HL-60 (cell line): ENCODE results near the gene NRXN3.

ENCODE experiments used
- POLR2AphosphoS5 ChIP-seq: IDR thresholded peaks from 2 replicates; pipeline ENCODE4 v1.6.1; 2012; ENCODE audit warnings: low read depth
- TF ChIP-seq, protein P1 (sequence below): IDR thresholded peaks from one replicate; pipeline ENCODE4 v1.5.1; 2011; ENCODE audit warnings: low read length, control low read depth, inconsistent platforms; ENCODE audit not compliant: insufficient read depth
- TF ChIP-seq, protein P2 (sequence below): IDR thresholded peaks from 2 replicates; pipeline ENCODE4 v1.6.1; 2012; ENCODE audit warnings: low read depth; ENCODE audit not compliant: insufficient replicate concordance

DNA sequence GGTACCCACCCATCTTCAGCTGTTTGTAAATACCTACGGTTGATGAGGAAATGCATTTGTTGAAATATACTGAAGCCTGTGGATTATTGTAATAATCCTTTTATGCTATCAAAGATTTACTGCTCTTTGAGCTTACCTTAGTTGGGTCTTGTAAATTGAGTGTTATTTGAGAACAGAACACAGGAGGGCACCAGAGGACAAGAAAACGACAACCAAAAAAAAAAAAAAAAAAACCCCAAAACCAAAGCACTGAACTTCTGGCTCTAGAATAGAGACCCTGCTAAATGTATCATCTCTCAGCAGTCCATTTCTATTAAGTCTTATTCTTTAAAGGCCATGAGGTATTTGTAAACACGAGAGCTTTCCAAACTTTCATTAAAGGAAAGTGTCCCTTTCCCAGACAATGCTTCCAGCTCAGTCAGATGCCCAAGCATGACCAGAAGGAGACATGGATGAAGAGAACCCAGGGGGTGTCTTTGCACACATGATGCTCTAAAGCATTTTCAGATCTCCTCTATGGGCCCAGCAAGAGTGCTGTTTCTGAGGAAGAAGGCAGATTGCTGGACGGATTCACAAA is 763.9 kb downstream of the NRXN3 start:
- TF ChIP-seq, protein P1, sequence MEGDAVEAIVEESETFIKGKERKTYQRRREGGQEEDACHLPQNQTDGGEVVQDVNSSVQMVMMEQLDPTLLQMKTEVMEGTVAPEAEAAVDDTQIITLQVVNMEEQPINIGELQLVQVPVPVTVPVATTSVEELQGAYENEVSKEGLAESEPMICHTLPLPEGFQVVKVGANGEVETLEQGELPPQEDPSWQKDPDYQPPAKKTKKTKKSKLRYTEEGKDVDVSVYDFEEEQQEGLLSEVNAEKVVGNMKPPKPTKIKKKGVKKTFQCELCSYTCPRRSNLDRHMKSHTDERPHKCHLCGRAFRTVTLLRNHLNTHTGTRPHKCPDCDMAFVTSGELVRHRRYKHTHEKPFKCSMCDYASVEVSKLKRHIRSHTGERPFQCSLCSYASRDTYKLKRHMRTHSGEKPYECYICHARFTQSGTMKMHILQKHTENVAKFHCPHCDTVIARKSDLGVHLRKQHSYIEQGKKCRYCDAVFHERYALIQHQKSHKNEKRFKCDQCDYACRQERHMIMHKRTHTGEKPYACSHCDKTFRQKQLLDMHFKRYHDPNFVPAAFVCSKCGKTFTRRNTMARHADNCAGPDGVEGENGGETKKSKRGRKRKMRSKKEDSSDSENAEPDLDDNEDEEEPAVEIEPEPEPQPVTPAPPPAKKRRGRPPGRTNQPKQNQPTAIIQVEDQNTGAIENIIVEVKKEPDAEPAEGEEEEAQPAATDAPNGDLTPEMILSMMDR = no peak
- TF ChIP-seq, protein P2, sequence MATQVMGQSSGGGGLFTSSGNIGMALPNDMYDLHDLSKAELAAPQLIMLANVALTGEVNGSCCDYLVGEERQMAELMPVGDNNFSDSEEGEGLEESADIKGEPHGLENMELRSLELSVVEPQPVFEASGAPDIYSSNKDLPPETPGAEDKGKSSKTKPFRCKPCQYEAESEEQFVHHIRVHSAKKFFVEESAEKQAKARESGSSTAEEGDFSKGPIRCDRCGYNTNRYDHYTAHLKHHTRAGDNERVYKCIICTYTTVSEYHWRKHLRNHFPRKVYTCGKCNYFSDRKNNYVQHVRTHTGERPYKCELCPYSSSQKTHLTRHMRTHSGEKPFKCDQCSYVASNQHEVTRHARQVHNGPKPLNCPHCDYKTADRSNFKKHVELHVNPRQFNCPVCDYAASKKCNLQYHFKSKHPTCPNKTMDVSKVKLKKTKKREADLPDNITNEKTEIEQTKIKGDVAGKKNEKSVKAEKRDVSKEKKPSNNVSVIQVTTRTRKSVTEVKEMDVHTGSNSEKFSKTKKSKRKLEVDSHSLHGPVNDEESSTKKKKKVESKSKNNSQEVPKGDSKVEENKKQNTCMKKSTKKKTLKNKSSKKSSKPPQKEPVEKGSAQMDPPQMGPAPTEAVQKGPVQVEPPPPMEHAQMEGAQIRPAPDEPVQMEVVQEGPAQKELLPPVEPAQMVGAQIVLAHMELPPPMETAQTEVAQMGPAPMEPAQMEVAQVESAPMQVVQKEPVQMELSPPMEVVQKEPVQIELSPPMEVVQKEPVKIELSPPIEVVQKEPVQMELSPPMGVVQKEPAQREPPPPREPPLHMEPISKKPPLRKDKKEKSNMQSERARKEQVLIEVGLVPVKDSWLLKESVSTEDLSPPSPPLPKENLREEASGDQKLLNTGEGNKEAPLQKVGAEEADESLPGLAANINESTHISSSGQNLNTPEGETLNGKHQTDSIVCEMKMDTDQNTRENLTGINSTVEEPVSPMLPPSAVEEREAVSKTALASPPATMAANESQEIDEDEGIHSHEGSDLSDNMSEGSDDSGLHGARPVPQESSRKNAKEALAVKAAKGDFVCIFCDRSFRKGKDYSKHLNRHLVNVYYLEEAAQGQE = no peak
- TF ChIP-seq POLR2AphosphoS5 = no peak
